ENCODE data around the gene OTUB2.

OTUB2 gene

DNA sequence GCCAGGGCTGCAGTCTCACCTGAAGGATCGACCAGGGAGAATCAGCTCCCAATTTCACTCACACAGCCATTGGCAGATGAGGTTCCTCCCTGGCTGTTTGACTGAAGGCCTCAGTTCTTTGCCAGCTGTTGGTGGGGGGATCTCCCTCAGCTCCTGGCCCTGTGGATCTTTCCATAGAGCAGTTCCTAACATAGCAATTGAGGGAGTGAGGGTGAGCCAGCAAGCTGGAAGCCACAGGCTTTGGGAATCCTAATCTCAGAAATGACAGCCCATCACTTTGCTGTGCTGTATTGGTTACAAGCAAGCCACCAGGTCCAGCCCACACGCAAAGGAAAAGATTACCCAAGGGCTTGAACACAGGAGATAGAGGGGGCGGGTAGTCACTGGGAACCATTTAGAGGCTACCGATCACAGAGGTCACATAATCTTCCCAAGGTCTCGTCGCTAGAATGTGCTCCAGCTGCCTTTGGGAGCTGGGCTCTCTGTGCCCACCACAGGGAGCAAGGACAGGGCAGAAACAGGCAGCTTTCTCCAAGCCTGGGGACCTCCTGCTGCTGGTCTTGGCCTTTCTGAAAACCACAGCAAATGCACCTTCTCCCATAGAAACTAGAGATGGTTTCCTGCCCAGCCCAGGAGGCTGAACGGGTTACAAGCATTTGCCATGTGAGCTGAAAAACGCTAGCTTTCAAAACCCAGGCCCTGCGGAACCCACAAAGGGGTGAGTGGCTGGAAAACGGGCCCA is 4.6 kb upstream of the OTUB2 start:
- no peaks in the 10 kb centered on the region for H3K27me3 Mint-ChIP-seq
- H3K4me3 Mint-ChIP-seq = peak overlapping the region; percentile 14
- peaks cover 37% of the 10 kb centered on the region for H3K4me1 Mint-ChIP-seq (ENCODE audit: low read depth)
- DNase-seq = no peak
- no peaks in the 10 kb centered on the region for H3K9me3 Mint-ChIP-seq
- H3K36me3 Mint-ChIP-seq (ENCODE audit: low read depth) = no peaks in the 10 kb centered on the region
- peak overlapping the region; percentile 82 for H3K27ac Mint-ChIP-seq

DNA sequence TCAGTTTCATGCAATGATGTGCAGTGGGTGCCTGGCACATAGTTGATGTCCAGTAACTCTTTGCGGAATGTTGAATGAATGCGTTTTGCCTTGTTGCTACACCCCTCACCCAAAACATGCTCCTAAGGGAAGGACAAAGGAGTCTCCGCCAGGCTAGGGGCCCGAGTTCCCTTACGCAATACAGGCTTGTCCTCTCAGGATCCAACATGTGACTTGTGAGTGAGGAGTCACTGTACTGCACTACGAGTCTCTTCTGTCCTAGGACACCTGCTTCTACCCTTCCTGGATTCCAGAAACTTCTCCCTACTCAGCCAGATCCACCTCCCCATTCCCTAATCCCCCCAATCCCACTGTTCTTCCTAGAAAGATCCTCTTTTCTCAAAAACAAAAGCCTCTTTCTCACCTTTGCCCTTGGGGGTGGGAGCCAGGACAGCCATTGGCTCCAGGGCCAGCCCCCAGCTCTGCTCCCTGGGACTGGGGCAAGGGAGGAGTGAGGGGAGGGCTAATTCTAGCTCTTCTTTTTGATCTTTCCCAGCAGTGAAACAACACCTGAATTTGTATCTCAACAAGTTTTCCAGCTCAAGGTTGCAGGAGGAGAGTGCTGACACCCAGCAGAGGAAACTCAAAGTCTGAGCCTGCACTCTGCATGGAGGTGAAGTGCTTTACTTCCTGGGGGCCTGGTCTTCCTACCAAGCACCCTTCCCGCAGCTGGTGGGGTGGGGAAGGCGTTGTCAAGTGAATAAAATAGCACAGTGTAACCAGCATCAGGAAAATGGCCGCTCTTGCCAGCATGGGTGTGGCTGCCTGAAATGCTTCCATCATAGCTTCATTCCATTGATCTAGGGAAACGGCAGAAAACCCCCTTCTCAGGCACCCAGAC is 3.4 kb upstream of the OTUB2 start:
- Mint-ChIP-seq H3K27me3 (no peaks in the 10 kb centered on the region), H3K27ac (no peak overlapping the region), H3K36me3 (ENCODE audit: low read depth) (no peaks in the 10 kb centered on the region), H3K4me1 (ENCODE audit: low read depth) (peaks cover 44% of the 10 kb centered on the region), H3K4me3 (no peak overlapping the region), H3K9me3 (no peaks in the 10 kb centered on the region)
- DNase-seq = no peak

GRCh38 chr14:94024549-94024948 is 1.6 kb upstream of the OTUB2 start:
- no peak overlapping the region for H3K4me3 Mint-ChIP-seq
- H3K9me3 Mint-ChIP-seq = no peaks in the 10 kb centered on the region
- DNase-seq = no peak
- peaks cover 58% of the 10 kb centered on the region for H3K4me1 Mint-ChIP-seq (ENCODE audit: low read depth)
- H3K36me3 Mint-ChIP-seq (ENCODE audit: low read depth) = no peaks in the 10 kb centered on the region
- no peak overlapping the region for H3K27ac Mint-ChIP-seq
- no peaks in the 10 kb centered on the region for H3K27me3 Mint-ChIP-seq

DNA sequence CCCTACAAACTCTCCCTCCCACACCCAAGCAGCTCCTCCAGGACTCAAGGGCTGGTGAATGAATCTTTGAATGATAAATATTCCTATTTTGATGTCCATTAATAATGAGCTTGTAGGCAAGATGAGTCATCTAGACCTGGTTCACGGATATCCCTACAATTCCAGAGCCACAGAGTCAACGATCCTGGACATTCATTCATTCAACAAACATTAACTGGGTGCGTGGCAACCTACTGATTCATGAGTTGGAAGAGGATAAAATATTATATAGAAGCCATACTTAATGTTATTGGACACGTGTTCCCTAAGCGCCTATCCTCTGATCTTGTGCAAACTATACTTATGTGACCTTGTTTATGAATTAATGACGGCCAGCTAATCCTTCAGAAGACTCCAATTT is 420 bp upstream of the OTUB2 start:
- Mint-ChIP-seq H3K4me1 (ENCODE audit: low read depth) (peaks cover 55% of the 10 kb centered on the region), H3K36me3 (ENCODE audit: low read depth) (no peaks in the 10 kb centered on the region), H3K9me3 (no peaks in the 10 kb centered on the region), H3K4me3 (peak overlapping the region; percentile 67), H3K27me3 (no peaks in the 10 kb centered on the region), H3K27ac (no peak overlapping the region)
- no peak for DNase-seq

DNA sequence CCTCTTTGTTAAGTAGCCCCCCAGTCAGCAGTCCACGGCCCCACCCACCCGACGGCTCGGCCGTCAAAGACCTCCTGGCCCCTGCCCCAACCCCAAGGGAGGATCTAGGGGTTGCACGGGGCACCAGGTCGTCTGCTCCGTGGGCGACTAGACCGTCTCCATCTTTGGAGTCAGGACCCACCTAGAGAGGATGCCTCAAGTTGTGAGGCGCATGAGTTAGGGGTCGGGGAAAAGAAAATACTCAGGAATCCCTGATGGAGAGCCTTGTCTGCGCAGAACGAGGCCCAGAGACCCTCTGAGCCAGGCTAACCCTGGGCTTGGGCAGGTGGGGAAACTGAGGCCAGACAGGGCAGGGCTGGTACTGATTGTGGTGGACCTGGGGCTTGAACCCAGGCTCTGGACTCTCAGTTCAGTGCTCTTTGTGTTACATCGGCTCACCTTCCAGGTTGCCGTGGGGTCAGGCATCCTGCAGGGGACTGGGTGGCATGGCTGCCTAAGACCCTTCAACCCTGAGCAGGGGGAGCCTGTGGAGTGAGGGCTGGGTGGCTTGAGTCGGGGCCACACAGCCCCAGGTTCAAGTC is 839 bp downstream of the OTUB2 start:
- no peaks in the 10 kb centered on the region for H3K27me3 Mint-ChIP-seq
- H3K9me3 Mint-ChIP-seq = no peaks in the 10 kb centered on the region
- H3K36me3 Mint-ChIP-seq (ENCODE audit: low read depth) = no peaks in the 10 kb centered on the region
- no peak for DNase-seq
- H3K27ac Mint-ChIP-seq = no peak overlapping the region
- H3K4me1 Mint-ChIP-seq (ENCODE audit: low read depth) = peaks cover 42% of the 10 kb centered on the region
- peak overlapping the region; percentile 45 for H3K4me3 Mint-ChIP-seq

DNA sequence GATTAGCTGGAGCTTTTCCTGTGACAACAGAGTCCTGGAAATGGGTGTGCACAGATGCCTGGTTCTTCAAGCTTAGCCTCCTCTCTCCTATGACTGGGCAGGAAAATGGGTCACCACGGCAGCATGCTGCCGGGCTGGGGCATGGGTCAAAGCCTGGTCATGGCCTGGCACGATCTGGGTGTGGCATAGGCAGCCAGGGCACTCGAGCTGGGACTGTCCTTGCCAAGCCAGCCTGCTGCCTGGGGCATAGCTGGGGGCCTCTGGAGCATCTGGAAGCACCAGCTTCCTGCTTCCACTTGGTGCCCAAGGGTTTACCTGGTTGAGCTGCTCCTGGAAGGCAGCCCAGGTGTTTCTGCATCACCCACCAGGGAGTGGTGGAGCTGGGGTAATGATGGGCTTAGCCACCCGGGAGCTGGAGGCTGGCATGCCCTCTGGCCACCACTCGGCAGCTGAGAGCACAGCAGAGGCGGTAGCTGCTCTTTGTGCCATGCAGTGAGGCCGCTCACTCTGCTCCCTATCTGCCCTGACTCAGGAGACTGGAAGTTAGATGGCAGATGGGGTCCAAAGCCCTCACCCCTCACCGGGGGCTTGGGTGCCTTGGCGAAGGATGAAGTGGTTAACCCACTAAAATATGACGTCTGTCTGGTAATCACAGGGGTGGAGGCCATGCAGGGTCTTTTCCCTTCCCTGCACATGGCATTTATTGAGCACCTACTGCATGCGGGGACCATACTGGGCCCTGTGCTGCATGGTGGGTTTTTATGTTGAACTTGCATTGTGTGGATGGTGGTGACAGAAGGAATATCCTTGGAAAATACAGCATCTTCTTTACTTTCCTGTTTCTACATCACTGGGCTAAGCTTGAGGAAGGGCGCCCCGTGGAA is 1.7 kb downstream of the OTUB2 start:
- Mint-ChIP-seq H3K9me3 (no peaks in the 10 kb centered on the region), H3K4me3 (peak overlapping the region; percentile 45), H3K27ac (peak overlapping the region; percentile 7), H3K4me1 (ENCODE audit: low read depth) (peaks cover 34% of the 10 kb centered on the region), H3K36me3 (ENCODE audit: low read depth) (no peaks in the 10 kb centered on the region), H3K27me3 (no peaks in the 10 kb centered on the region)
- no peak for DNase-seq

DNA sequence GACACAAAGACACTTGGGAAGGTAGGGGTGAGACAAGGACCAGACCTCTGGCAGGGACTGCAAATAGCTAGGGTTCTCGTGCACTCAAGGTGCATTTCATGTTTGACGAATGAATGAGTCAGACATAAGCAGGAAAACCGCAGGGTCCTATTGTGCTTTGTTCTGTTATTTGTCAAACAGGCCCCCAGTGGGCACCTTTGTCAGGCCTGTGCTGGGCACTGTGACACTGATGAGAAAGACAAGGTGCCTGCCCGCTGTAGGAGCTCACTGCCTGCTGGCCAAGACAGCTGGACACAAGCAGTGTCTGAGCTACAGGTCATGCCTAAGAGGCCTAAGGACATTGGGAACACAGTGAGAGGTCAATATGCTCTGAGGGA is 2.3 kb downstream of the OTUB2 start:
- no peaks in the 10 kb centered on the region for H3K36me3 Mint-ChIP-seq (ENCODE audit: low read depth)
- peak overlapping the region; percentile 35 for H3K4me3 Mint-ChIP-seq
- no peaks in the 10 kb centered on the region for H3K9me3 Mint-ChIP-seq
- no peaks in the 10 kb centered on the region for H3K27me3 Mint-ChIP-seq
- H3K4me1 Mint-ChIP-seq (ENCODE audit: low read depth) = peaks cover 28% of the 10 kb centered on the region
- peak overlapping the region; percentile 73 for H3K27ac Mint-ChIP-seq
- peak; percentile 59 for DNase-seq

DNA sequence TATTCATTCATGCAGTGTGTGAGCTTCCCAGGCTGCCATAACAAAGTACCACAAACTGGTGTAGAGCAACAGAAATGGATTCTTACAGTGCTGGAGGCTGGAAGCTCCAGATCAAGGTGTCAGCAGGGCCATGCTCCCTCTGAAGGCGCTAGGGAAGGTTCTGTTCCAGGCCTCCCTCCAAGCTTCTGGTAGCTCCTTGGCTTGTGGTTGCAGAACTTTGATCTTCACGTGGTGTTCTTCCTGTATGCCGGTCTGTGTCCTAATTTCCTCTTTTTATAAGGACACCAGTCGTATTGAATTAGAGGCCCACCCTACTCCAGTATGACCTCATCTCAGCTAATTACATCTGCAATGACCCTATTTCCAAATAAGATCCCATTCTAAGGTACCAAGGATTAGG is 3.1 kb downstream of the OTUB2 start:
- DNase-seq = no peak
- Mint-ChIP-seq H3K9me3 (no peaks in the 10 kb centered on the region), H3K4me3 (no peak overlapping the region), H3K27ac (no peak overlapping the region), H3K36me3 (ENCODE audit: low read depth) (no peaks in the 10 kb centered on the region), H3K27me3 (no peaks in the 10 kb centered on the region), H3K4me1 (ENCODE audit: low read depth) (peaks cover 28% of the 10 kb centered on the region)

DNA sequence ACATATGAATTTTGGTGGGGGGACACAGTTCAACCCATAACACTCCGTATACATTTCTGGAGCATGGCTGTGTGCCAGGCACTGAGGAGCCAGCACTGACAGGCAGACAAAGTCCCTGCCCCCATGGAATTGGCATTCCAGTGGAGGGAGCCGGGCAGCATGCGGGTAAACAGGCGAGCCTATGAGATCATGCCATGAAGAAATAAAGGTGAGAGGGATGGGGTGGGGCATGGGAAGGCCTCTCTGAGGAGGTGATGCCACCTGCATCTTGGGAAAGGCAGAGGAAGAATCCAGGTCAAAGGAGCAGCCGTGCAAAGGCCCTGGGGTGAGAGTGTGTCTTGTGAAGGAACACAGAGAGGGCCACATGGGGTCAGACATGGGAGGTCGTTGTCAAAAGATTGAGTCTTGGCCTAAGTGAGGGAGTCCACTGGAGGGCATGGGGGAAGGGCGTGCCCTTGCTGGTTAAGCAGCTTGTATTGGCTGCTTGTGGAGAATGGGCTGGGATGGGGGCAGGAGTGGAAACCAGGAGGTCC is 3.6 kb downstream of the OTUB2 start:
- Mint-ChIP-seq H3K4me3 (no peak overlapping the region), H3K27me3 (no peaks in the 10 kb centered on the region), H3K9me3 (no peaks in the 10 kb centered on the region), H3K27ac (no peak overlapping the region), H3K36me3 (ENCODE audit: low read depth) (no peaks in the 10 kb centered on the region), H3K4me1 (ENCODE audit: low read depth) (peaks cover 28% of the 10 kb centered on the region)
- DNase-seq = no peak

GRCh38 chr14:94030571-94030970 is 4.4 kb downstream of the OTUB2 start:
- H3K36me3 Mint-ChIP-seq (ENCODE audit: low read depth) = no peaks in the 10 kb centered on the region
- no peak overlapping the region for H3K4me3 Mint-ChIP-seq
- no peak overlapping the region for H3K27ac Mint-ChIP-seq
- no peaks in the 10 kb centered on the region for H3K27me3 Mint-ChIP-seq
- DNase-seq = no peak
- peaks cover 27% of the 10 kb centered on the region for H3K4me1 Mint-ChIP-seq (ENCODE audit: low read depth)
- H3K9me3 Mint-ChIP-seq = no peaks in the 10 kb centered on the region

DNA sequence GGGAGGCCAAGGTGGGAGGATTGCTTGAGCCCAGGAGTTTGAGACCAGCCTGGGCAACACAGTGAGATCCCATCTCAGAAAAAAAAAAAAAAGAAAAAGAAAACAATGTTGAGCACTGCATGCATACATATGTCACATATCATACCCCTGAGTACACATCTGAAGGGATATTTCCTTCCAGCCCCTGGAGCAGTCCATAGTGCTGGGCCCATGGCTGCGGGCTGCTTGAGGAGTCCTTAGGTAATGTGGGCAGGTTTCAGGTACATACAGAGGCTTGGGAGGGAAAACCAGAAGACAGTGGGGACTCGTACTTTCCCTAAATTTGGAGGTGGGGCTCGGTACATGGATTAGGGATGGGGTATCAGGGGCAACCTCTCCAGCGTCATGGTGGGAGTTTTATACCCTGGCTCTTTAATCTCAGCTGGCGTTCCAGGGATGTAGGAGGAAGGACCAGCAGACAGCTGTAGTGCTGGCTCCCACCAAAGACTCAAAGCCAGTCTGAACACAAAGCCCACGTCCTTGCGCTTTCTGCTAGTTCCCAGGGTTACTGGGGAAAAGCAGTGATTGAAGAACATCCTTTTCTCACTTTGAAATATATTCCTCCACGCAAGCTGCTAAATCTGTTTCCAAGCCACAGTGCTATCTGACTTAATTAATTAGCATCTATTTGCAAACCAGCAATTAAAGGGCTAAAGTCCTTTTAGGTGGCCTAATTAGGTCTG is 5.2 kb downstream of the OTUB2 start:
- no peaks in the 10 kb centered on the region for H3K27me3 Mint-ChIP-seq
- no peaks in the 10 kb centered on the region for H3K9me3 Mint-ChIP-seq
- no peaks in the 10 kb centered on the region for H3K36me3 Mint-ChIP-seq (ENCODE audit: low read depth)
- H3K4me1 Mint-ChIP-seq (ENCODE audit: low read depth) = peaks cover 21% of the 10 kb centered on the region
- H3K4me3 Mint-ChIP-seq = no peak overlapping the region
- no peak overlapping the region for H3K27ac Mint-ChIP-seq
- DNase-seq = no peak

GRCh38 chr14:94031883-94032279 is 5.7 kb downstream of the OTUB2 start:
- Mint-ChIP-seq H3K4me3 (no peak overlapping the region), H3K36me3 (ENCODE audit: low read depth) (no peaks in the 10 kb centered on the region), H3K4me1 (ENCODE audit: low read depth) (peaks cover 24% of the 10 kb centered on the region), H3K27me3 (no peaks in the 10 kb centered on the region), H3K9me3 (no peaks in the 10 kb centered on the region), H3K27ac (no peak overlapping the region)
- DNase-seq = no peak

GRCh38 chr14:94034886-94035285 is 8.7 kb downstream of the OTUB2 start:
- Mint-ChIP-seq H3K27ac (no peak overlapping the region), H3K4me3 (no peak overlapping the region), H3K4me1 (ENCODE audit: low read depth) (peaks cover 4% of the 10 kb centered on the region), H3K36me3 (ENCODE audit: low read depth) (no peaks in the 10 kb centered on the region), H3K9me3 (no peaks in the 10 kb centered on the region), H3K27me3 (no peaks in the 10 kb centered on the region)
- DNase-seq = no peak
